ENCODE results near the gene PCDHGB6.
"Not testable (repeated sequence)": the region's sequence is repeated elsewhere in the genome, so short reads cannot be mapped to it uniquely, and the experiment has no call there.

PCDHGB6 gene

DNA sequence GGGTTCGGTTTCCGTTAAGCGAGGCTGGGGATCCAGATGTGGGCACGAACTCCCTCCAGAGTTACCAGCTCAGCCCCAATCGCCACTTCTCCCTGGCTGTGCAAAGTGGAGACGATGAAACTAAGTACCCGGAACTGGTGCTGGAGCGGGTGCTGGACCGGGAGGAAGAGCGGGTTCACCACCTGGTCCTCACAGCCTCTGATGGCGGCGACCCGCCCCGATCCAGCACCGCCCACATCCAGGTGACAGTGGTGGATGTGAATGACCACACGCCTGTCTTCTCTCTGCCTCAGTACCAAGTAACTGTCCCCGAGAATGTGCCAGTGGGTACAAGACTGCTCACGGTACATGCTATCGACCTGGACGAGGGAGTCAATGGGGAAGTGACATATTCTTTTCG, 24.5 kb upstream of the PCDHGB6 start:
- H3K9ac ChIP-seq (ENCODE audit: low read depth, low read length, poor library complexity, severe bottlenecking) = no peak overlapping the region
- H2AFZ ChIP-seq (ENCODE audit: low read length) = no peak overlapping the region
- no peak overlapping the region for H3K4me2 ChIP-seq (ENCODE audit: low read depth, low read length, poor library complexity, severe bottlenecking)

GRCh38 chr5:141384471-141385267, 23.2 kb upstream of the PCDHGB6 start:
- Histone ChIP-seq H3K4me3 (ENCODE audit: low read length, poor library complexity, severe bottlenecking) (no peak overlapping the region), H3F3A (ENCODE audit: low read depth) (no peaks in the 10 kb centered on the region), H3K4me2 (ENCODE audit: low read depth, low read length, poor library complexity, severe bottlenecking) (no peak overlapping the region), H4K20me1 (ENCODE audit: insufficient read depth, low read length, poor library complexity, severe bottlenecking) (no peaks in the 10 kb centered on the region), H3K9me3 (ENCODE audit: insufficient read depth, low read depth, low read length) (no peaks in the 10 kb centered on the region), H3K9ac (ENCODE audit: low read depth, low read length, poor library complexity, severe bottlenecking) (no peak overlapping the region), H3K36me3 (ENCODE audit: insufficient read depth, low read length) (no peaks in the 10 kb centered on the region), H3K9me2 (replicated peaks; ENCODE audit: low read depth, low read length) (no peaks in the 10 kb centered on the region), H3K79me2 (ENCODE audit: insufficient read depth, low read length) (no peaks in the 10 kb centered on the region), H3K27me3 (ENCODE audit: insufficient read depth, low read length, poor library complexity, severe bottlenecking) (no peaks in the 10 kb centered on the region), H2AFZ (ENCODE audit: low read length) (no peak overlapping the region), H3K4me1 (ENCODE audit: insufficient read depth, low read length, poor library complexity, severe bottlenecking) (no peaks in the 10 kb centered on the region)
- no peak for TF ChIP-seq EZH2phosphoT487 (IDR thresholded peaks at IDR 0.05; ENCODE audit: borderline replicate concordance)
- TF ChIP-seq, protein P1, sequence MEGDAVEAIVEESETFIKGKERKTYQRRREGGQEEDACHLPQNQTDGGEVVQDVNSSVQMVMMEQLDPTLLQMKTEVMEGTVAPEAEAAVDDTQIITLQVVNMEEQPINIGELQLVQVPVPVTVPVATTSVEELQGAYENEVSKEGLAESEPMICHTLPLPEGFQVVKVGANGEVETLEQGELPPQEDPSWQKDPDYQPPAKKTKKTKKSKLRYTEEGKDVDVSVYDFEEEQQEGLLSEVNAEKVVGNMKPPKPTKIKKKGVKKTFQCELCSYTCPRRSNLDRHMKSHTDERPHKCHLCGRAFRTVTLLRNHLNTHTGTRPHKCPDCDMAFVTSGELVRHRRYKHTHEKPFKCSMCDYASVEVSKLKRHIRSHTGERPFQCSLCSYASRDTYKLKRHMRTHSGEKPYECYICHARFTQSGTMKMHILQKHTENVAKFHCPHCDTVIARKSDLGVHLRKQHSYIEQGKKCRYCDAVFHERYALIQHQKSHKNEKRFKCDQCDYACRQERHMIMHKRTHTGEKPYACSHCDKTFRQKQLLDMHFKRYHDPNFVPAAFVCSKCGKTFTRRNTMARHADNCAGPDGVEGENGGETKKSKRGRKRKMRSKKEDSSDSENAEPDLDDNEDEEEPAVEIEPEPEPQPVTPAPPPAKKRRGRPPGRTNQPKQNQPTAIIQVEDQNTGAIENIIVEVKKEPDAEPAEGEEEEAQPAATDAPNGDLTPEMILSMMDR (conservative IDR thresholded peaks at IDR 0.05; ENCODE audit: low read length) = no peak

More for the DNA sequence above, 24.5 kb upstream of the PCDHGB6 start:
- no peaks in the 10 kb centered on the region for H3K79me2 ChIP-seq (ENCODE audit: insufficient read depth, low read length)
- no peaks in the 10 kb centered on the region for H3K9me2 ChIP-seq (replicated peaks; ENCODE audit: low read depth, low read length)
- no peak overlapping the region for H3K4me3 ChIP-seq (ENCODE audit: low read length, poor library complexity, severe bottlenecking)
- no peaks in the 10 kb centered on the region for H4K20me1 ChIP-seq (ENCODE audit: insufficient read depth, low read length, poor library complexity, severe bottlenecking)
- TF ChIP-seq EZH2phosphoT487 (IDR thresholded peaks at IDR 0.05; ENCODE audit: borderline replicate concordance) = no peak
- TF ChIP-seq, protein P1 (conservative IDR thresholded peaks at IDR 0.05; ENCODE audit: low read length) = no peak
- no peaks in the 10 kb centered on the region for H3F3A ChIP-seq (ENCODE audit: low read depth)
- H3K4me1 ChIP-seq (ENCODE audit: insufficient read depth, low read length, poor library complexity, severe bottlenecking) = no peaks in the 10 kb centered on the region
- no peaks in the 10 kb centered on the region for H3K9me3 ChIP-seq (ENCODE audit: insufficient read depth, low read depth, low read length)
- H3K36me3 ChIP-seq (ENCODE audit: insufficient read depth, low read length) = no peaks in the 10 kb centered on the region
- no peaks in the 10 kb centered on the region for H3K27me3 ChIP-seq (ENCODE audit: insufficient read depth, low read length, poor library complexity, severe bottlenecking)

- not testable (repeated sequence) for H2AFZ ChIP-seq (ENCODE audit: low read length); H3K36me3 ChIP-seq (ENCODE audit: insufficient read depth, low read length); H3K4me1 ChIP-seq (ENCODE audit: insufficient read depth, low read length, poor library complexity, severe bottlenecking); H3K27me3 ChIP-seq (ENCODE audit: insufficient read depth, low read length, poor library complexity, severe bottlenecking); H4K20me1 ChIP-seq (ENCODE audit: insufficient read depth, low read length, poor library complexity, severe bottlenecking); H3K79me2 ChIP-seq (ENCODE audit: insufficient read depth, low read length); H3K9me3 ChIP-seq (ENCODE audit: insufficient read depth, low read depth, low read length); H3K9ac ChIP-seq (ENCODE audit: low read depth, low read length, poor library complexity, severe bottlenecking); H3K9me2 ChIP-seq (replicated peaks; ENCODE audit: low read depth, low read length); H3K4me2 ChIP-seq (ENCODE audit: low read depth, low read length, poor library complexity, severe bottlenecking); H3F3A ChIP-seq (ENCODE audit: low read depth); H3K4me3 ChIP-seq (ENCODE audit: low read length, poor library complexity, severe bottlenecking)
These were observed 20.1 kb upstream of the PCDHGB6 start, which contains the start of gene PCDHGB4 for GRCh38 chr5:141387557-141388311. Gene PCDHGB4, plus strand, starts transcription at chr5:141387698. Its CDS starts 187 bp downstream, at chr5:141387885.

Measured in Loucy (cell line).